GM10248 (cell line): ENCODE results near the gene MUC20.
"Not testable (repeated sequence)": the region's sequence is repeated elsewhere in the genome, so short reads cannot be mapped to it uniquely, and the experiment has no call there.

Experiments used
- CTCF ChIA-PET: fragments of 300-600 bp; sonication (Branson Sonifier 250); formaldehyde crosslinking; extraction: SDS; loops from one replicate; lab custom pipeline; 2021; ENCODE audit warnings: antibody characterized with exemption; lab: Yijun Ruan, JAX
- POLR2A ChIA-PET: fragments of 350-650 bp; sonication (Branson Sonifier 250); formaldehyde crosslinking; extraction: SDS; loops from one replicate; lab custom pipeline; 2020; ENCODE audit warnings: antibody characterized with exemption; lab: Yijun Ruan, JAX
- DNase-seq: peaks from one replicate; pipeline ENCODE4 v3.0.0; 2012; ENCODE audit errors: extremely low spot score
- CTCF ChIP-seq: IDR thresholded peaks from 2 replicates; pipeline ENCODE4 v1.5.1; 2012; ENCODE audit warnings: mild to moderate bottlenecking, low read depth; ENCODE audit errors: extremely low read depth, missing control alignments, control extremely low read depth

Gene MUC20

DNA sequence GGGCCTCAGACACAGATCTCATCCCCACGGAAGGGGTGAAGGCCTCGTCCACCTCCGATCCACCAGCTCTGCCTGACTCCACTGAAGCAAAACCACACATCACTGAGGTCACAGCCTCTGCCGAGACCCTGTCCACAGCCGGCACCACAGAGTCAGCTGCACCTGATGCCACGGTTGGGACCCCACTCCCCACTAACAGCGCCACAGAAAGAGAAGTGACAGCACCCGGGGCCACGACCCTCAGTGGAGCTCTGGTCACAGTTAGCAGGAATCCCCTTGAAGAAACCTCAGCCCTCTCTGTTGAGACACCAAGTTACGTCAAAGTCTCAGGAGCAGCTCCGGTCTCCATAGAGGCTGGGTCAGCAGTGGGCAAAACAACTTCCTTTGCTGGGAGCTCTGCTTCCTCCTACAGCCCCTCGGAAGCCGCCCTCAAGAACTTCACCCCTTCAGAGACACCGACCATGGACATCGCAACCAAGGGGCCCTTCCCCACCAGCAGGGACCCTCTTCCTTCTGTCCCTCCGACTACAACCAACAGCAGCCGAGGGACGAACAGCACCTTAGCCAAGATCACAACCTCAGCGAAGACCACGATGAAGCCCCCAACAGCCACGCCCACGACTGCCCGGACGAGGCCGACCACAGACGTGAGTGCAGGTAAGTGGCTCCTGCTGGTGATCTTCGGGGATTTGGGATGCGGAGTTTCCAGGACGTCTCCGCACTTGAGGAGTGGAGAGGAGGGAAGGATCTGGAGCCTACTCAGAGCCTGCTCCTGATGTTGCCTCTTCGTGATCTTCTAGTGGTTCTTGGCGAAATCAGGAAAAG lies 5.3 kb downstream of the MUC20 start:
- POLR2A ChIA-PET: not testable (repeated sequence)

DNA sequence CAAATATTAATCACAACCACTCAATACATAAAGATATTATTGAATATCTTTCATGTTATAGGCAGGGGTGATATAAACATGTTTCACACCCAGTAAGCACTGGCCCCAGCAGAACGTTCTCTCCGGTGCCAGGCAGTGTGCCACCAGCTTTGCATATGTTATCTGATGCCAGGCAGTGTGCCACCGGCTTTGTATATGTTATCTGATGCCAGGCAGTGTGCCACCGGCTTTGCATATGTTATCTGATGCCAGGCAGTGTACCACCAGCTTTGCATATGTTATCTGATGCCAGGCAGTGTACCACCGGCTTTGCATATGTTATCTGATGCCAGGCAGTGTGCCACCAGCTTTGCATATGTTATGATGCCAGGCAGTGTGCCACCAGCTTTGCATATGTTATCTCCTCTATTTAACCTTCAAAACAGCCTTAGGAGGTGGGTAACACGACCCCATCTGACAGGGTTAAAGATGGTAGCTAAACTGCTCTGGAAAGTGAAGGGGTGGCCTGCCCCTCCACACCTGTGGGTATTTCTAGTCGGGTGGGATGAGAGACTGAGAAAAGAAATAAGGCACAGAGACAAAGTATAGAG lies 6.9 kb downstream of the MUC20 start:
- DNase-seq: no peak
- no peak for TF ChIP-seq CTCF
- POLR2A ChIA-PET: no interaction called here
- CTCF ChIA-PET: interaction anchor here (1.1 to 2.8 kb wide), 4 partner anchors 11 to 26 kb away, joined by 3 to 14 read pairs (median 4); no protein-coding TSS in a partner anchor

More for the DNA sequence above, 5.3 kb downstream of the MUC20 start:
- CTCF ChIA-PET: interaction anchor here (2.8 kb wide), 1 partner anchor 12 kb away, joined by 14 read pairs; no protein-coding TSS in a partner anchor
- not testable (repeated sequence) for DNase-seq

DNA sequence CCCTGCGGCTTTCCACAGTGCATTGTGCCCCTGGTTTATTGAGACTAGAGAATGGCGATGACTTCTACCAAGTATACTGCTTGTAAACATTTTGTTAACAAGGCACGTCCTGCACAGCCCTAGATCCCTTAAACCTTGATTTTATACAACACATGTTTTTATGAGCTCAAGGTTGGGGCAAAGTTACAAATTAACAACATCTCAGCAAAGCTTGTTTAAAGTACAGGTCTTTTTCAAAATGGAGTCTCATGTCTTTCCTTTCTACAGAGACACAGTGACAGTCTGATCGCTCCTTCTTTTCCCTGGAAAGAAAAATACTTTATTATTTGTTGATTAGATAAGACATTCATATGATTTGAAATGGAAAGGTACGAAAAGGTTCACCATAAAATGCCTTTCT lies 8.0 kb downstream of the MUC20 start:
- POLR2A ChIA-PET, DNase-seq: not testable (repeated sequence)
- CTCF ChIA-PET: interaction anchor here (1.1 to 2.8 kb wide), 2 partner anchors 9 to 17 kb away, joined by 3 to 14 read pairs; no protein-coding TSS in a partner anchor

DNA sequence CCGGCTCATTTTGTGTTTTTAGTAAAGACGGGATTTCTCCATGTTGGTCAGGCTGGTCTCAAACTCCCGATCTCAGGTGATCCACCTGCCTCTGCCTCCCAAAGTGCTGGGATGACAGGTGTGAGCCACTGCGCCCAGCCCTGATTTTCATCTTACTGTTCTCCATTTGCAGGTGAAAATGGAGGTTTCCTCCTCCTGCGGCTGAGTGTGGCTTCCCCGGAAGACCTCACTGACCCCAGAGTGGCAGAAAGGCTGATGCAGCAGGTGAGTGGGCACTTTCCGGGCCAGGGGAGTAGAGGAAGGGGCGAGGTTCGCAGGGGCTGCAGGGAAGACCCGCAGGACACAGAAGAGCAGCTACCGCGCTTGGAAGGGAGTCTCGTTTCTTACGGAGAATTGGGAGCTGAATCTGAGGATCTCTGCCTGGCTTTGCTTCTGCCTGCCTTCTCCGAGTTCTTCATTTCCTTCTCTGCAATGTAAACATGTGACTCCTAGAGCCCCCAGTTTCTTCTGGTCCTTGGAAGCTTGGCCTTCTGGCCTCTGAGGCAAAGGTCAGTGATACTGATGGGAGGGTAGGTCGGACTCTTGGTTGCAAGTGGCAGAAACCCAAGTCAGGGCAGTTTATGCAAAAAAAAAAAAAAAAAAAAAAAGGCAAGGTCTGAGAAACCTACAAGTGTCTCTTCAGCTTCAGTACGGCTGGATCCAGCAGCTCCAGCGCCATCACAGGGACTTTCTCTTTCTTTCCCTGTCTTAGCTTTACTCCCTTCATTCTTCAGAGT lies 8.9 kb downstream of the MUC20 start:
- CTCF ChIA-PET: interaction anchor here (2.0 kb wide), 1 partner anchor 15 kb away, joined by 9 read pairs; no protein-coding TSS in a partner anchor
- DNase-seq: no peak
- POLR2A ChIA-PET: interaction anchor here (0.6 kb wide), 1 partner anchor 1591 kb away, joined by 3 read pairs; no protein-coding TSS in a partner anchor
- TF ChIP-seq CTCF: no peak

DNA sequence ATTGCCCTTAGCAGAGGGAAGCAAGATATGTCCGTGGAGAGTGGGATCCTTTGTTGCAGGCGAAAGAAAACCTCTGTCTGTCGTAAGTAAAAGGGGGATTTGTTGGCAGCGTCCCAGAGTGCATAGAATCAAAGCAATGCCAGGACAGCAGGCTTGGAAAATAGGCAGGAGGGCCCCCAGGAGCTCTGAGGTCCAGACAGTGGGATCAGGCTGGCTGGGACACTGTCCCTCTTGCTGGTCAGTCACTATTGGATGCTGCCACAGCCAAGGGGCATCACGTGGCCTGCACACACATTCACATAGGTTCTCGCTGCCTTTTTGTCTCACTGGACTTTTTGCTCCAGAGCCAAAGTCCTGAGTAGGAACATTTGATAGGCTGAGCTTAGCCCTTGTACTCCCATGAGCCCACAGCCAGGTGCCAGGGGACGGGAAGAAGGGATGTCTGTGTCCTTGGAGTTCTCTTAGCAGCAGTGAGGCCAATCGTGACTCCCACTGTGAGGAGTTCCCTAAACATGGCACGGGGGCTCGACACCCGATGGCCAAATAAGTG lies 10.7 kb downstream of the MUC20 start:
- DNase-seq: no peak
- ChIA-PET POLR2A (no interaction called here), CTCF (interaction anchor here (1.5 to 2.0 kb wide), 4 partner anchors 13 to 163 kb away, joined by 3 to 9 read pairs (median 4); no protein-coding TSS in a partner anchor)
- TF ChIP-seq CTCF: no peak

DNA sequence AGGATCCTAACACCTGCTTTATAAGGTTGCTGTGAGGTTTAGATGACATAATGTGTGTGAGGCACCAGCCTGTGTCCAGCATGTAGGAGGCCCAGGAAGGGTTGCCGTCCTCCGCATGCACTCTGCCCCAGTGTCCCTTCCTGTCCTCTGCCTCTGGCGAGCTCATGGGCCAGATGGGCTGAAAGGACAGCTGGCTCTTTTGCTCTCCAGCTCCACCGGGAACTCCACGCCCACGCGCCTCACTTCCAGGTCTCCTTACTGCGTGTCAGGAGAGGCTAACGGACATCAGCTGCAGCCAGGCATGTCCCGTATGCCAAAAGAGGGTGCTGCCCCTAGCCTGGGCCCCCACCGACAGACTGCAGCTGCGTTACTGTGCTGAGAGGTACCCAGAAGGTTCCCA lies 12.2 kb downstream of the MUC20 start:
- POLR2A ChIA-PET: no interaction called here
- no peak for TF ChIP-seq CTCF
- DNase-seq: no peak
- CTCF ChIA-PET: interaction anchor here (1.0 kb wide), 1 partner anchor 25 kb away, joined by 3 read pairs; no protein-coding TSS in a partner anchor

- POLR2A ChIA-PET: no interaction called here
- DNase-seq: no peak
- CTCF ChIA-PET: interaction anchor here (1.0 to 1.8 kb wide), 3 partner anchors 15 to 160 kb away, joined by 3 to 4 read pairs (median 4); no protein-coding TSS in a partner anchor
- no peak for TF ChIP-seq CTCF
These were observed 14.4 kb downstream of the MUC20 start for GRCh38 chr3:195735036-195735695.
